K562 (cell line): ENCODE measurements around the gene HEPACAM2. TPM values are rescaled to one million over a fixed set of nuclear protein-coding genes. Genes with fewer than 3 reads are reported as not detected.

Experiments used
- DACH1 ChIP-seq: fragments of 450-650 bp; IDR thresholded peaks from 2 replicates; pipeline ENCODE4 v1.6.1; 2018; ENCODE audit not compliant: partially characterized antibody
- FOSL1 ChIP-seq: fragments of 200-800 bp; sonication (Bioruptor generic); conservative IDR thresholded peaks from 2 replicates; pipeline ENCODE4 v1.6.1; 2016; ENCODE audit warnings: missing genetic modification characterization, missing compliant biosample characterization
- RAD21 ChIP-seq, 2 experiments: fragments of 250-450 bp in 1 of 2; fragments of 450-650 bp in 1 of 2; sonication (Bioruptor Pico) in 1 of 2; formaldehyde crosslinking in 1 of 2; IDR thresholded peaks in 1 of 2; conservative IDR thresholded peaks in 1 of 2; 2 replicates each; pipeline versions ENCODE4 v1.4.0 to v1.8.0; 2020 to 2022; ENCODE audit warnings: mild to moderate bottlenecking in 2 of 2, moderate library complexity in 1 of 2
- SLC30A9 ChIP-seq: fragments of 250-450 bp; sonication (Bioruptor Pico); IDR thresholded peaks from 2 replicates; pipeline ENCODE4 v1.8.0; 2022; ENCODE audit warnings: mild to moderate bottlenecking, moderate library complexity
- TSHZ1 ChIP-seq: fragments of 250-450 bp; sonication (Bioruptor Pico); IDR thresholded peaks from 2 replicates; pipeline ENCODE4 v1.4.0; 2020; ENCODE audit warnings: mild to moderate bottlenecking, moderate library complexity
- ZNF146 ChIP-seq: IDR thresholded peaks from one replicate; pipeline ENCODE4 v1.6.1; 2018; ENCODE audit warnings: missing compliant biosample characterization; ENCODE audit not compliant: unreplicated experiment
- ZNF592 ChIP-seq: fragments of 450-650 bp; IDR thresholded peaks from 2 replicates; pipeline ENCODE4 v1.6.1; 2017; ENCODE audit warnings: antibody characterized with exemption, mild to moderate bottlenecking
- polyA plus RNA-seq, 8 experiments: library from polyadenylated mRNA; depleted of rRNA in 4 of 8; stranded (reverse) in 5 of 8; unstranded in 3 of 8; fragments of >200 nt; fragmentation: Nextera tagmentation in 2 of 8; fragmentation: Illumina TruSeq in 1 of 8; extraction: Ambion mirVana in 2 of 8; extraction: Trizol in 1 of 8; gene quantifications; 2 replicates each; pipeline versions ENCODE4 v1.2.1 to v1.2.3, GENCODE V29; 2011 to 2014; ENCODE audit warnings: inconsistent platforms in 1 of 8, missing spikeins in 1 of 8
- total RNA-seq, 7 experiments: library from RNA; depleted of rRNA in 6 of 7; stranded (reverse); fragments of >200 nt in 6 of 7; fragmentation: Illumina TruSeq in 2 of 7; extraction: Trizol in 2 of 7; gene quantifications; 2 replicates each; pipeline versions ENCODE4 v1.2.1 to v1.2.3, GENCODE V29; 2011 to 2021; ENCODE audit warnings: low replicate concordance in 1 of 7
- TF ChIP-seq, protein P1 (sequence below): fragments of 450-650 bp; IDR thresholded peaks from 2 replicates; pipeline ENCODE4 v1.6.1; 2016; ENCODE audit warnings: borderline replicate concordance

The HEPACAM2 gene
- total and polyA plus RNA-seq, 9 of the 15 experiments (the other 6 are each of a cell fraction or from before 2014, with no cell fraction given) = 2.0 to 6.5 (median 3.9) TPM

- TF ChIP-seq TSHZ1 (no peak), FOSL1 (tag) (no peak), ZNF146 (no peak), SLC30A9 (CRISPR knock-in tag) (no peak), RAD21 (CRISPR knock-in tag; conservative IDR thresholded peaks at IDR 0.05 in 1 of 2, IDR thresholded peaks at IDR 0.05 in 1 of 2) (no peak), ZNF592 (no peak), DACH1 (no peak)
- TF ChIP-seq, protein P1, sequence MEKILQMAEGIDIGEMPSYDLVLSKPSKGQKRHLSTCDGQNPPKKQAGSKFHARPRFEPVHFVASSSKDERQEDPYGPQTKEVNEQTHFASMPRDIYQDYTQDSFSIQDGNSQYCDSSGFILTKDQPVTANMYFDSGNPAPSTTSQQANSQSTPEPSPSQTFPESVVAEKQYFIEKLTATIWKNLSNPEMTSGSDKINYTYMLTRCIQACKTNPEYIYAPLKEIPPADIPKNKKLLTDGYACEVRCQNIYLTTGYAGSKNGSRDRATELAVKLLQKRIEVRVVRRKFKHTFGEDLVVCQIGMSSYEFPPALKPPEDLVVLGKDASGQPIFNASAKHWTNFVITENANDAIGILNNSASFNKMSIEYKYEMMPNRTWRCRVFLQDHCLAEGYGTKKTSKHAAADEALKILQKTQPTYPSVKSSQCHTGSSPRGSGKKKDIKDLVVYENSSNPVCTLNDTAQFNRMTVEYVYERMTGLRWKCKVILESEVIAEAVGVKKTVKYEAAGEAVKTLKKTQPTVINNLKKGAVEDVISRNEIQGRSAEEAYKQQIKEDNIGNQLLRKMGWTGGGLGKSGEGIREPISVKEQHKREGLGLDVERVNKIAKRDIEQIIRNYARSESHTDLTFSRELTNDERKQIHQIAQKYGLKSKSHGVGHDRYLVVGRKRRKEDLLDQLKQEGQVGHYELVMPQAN = no peak
- TF ChIP-seq, all 486 proteins: peak for 0
Measured at GRCh38 chr7:93242106-93242505, 15.8 kb upstream of the HEPACAM2 start (continued).
